HCT116 (cell line): ENCODE measurements around the gene EXOC6B. TPM values are rescaled to one million over a fixed set of nuclear protein-coding genes. Genes with fewer than 3 reads are reported as not detected.

Source experiments
- ATAC-seq: fragments of 200-7000 bp; cut with Tn5 transposase; 2 replicates; pipeline ENCODE4 v1.9.1; 2020; ENCODE audit warnings: mild to moderate bottlenecking, moderate library complexity
- BruUV-seq: library from RNA; stranded (reverse); fragments of 400-500 nt; replicated peaks from 2 replicates; lab custom pipeline; 2021; lab: Mats Ljungman, UMichigan
- CTCF ChIA-PET: fragments of 300-600 bp; sonication (Branson Sonifier 250); formaldehyde crosslinking; loops from one replicate; lab custom pipeline; 2021; ENCODE audit warnings: antibody characterized with exemption; lab: Charles Lee
- POLR2A ChIA-PET: fragments of 300-600, 350-600 bp; sonication (Branson Sonifier 250); formaldehyde crosslinking; loops from one replicate; lab custom pipeline; 2021; ENCODE audit warnings: antibody characterized with exemption; lab: Charles Lee
- RAD21 ChIA-PET, 2 experiments: fragments of 300-600 bp; sonication (Branson Sonifier 250); formaldehyde crosslinking; loops; one replicate each; lab custom pipeline; 2023; ENCODE audit warnings: low total read pairs in 2 of 2; ENCODE audit not compliant: uncharacterized antibody in 2 of 2, unreplicated experiment in 2 of 2, low non-redundant PET in 1 of 2; lab: Charles Lee
- DNase-seq: peaks from one replicate; pipeline ENCODE4 v3.0.0-alpha.2; 2010; ENCODE audit warnings: low read depth, low spot score
- H2AFZ ChIP-seq: fragments of 200-600 bp; shearing (Covaris generic), sonication (generic); 2 replicates; pipeline ENCODE4 v1.6.1; 2017; ENCODE audit warnings: low read depth, mixed run types, mixed read lengths, antibody characterized with exemption, low read length; ENCODE audit not compliant: poor library complexity, severe bottlenecking
- H3K27ac ChIP-seq: 2 replicates; pipeline ENCODE4 v1.5.1; 2012; ENCODE audit warnings: low read depth, low read length
- H3K27me3 ChIP-seq: fragments of 200-600 bp; sonication (generic); 2 replicates; pipeline ENCODE4 v1.6.1; 2016; ENCODE audit warnings: mixed run types, low read length, mixed read lengths; ENCODE audit not compliant: insufficient read depth
- H3K36me3 ChIP-seq, 2 experiments: fragments of 200-500 bp in 1 of 2; fragments of 200-600 bp in 1 of 2; sonication (Bioruptor generic) in 1 of 2; sonication (generic) in 1 of 2; 2 replicates each; pipeline versions ENCODE4 v1.5.1 to v1.6.1; 2014 to 2016; ENCODE audit warnings: low read length in 2 of 2, inconsistent platforms in 1 of 2, mixed read lengths in 1 of 2, mixed run types in 1 of 2; ENCODE audit not compliant: insufficient read depth in 2 of 2, control insufficient read depth in 1 of 2
- H3K4me1 ChIP-seq, 2 experiments: fragments of 200-600 bp in 1 of 2; sonication (generic) in 1 of 2; 2 replicates each; pipeline versions ENCODE4 v1.5.1 to v1.6.1; 2012 to 2017; ENCODE audit warnings: low read length in 2 of 2, inconsistent platforms in 1 of 2, mild to moderate bottlenecking in 1 of 2, mixed read lengths in 1 of 2, mixed run types in 1 of 2, moderate library complexity in 1 of 2; ENCODE audit not compliant: insufficient read depth in 2 of 2, control insufficient read depth in 1 of 2
- H3K4me2 ChIP-seq: fragments of 200-600 bp; sonication (generic); 2 replicates; pipeline ENCODE4 v1.6.1; 2017; ENCODE audit warnings: mixed run types, low read length, mixed read lengths
- H3K4me3 ChIP-seq, 2 experiments: fragments of 200-600 bp in 1 of 2; sonication (generic) in 1 of 2; replicated peaks in 1 of 2; 2 replicates each; pipeline ENCODE4 v1.5.1; 2011 to 2016; ENCODE audit warnings: low read length in 2 of 2, control low read depth in 1 of 2, low read depth in 1 of 2, mild to moderate bottlenecking in 1 of 2, mixed read lengths in 1 of 2, mixed run types in 1 of 2
- H3K79me2 ChIP-seq: fragments of 200-600 bp; sonication (generic); 2 replicates; pipeline ENCODE4 v1.6.1; 2017; ENCODE audit warnings: mild to moderate bottlenecking, mixed run types, low read length, moderate library complexity, mixed read lengths; ENCODE audit not compliant: insufficient read depth
- H3K9ac ChIP-seq: fragments of 200-600 bp; sonication (generic); 2 replicates; pipeline ENCODE4 v1.6.1; 2016; ENCODE audit warnings: low read length, mixed read lengths
- H3K9me2 ChIP-seq: fragments of 200-600 bp; sonication (generic), shearing (Covaris generic); 2 replicates; pipeline ENCODE4 v1.6.1; 2017; ENCODE audit warnings: mixed run types, mild to moderate bottlenecking, moderate library complexity; ENCODE audit not compliant: insufficient read depth
- H3K9me3 ChIP-seq, 2 experiments: fragments of 200-500 bp in 1 of 2; fragments of 200-600 bp in 1 of 2; sonication (Bioruptor generic) in 1 of 2; sonication (generic) in 1 of 2; 2 replicates each; pipeline ENCODE4 v1.6.1; 2014 to 2017; ENCODE audit warnings: low read length in 2 of 2, mixed read lengths in 2 of 2, inconsistent platforms in 1 of 2, low read depth in 1 of 2, mild to moderate bottlenecking in 1 of 2, mixed run types in 1 of 2, moderate library complexity in 1 of 2; ENCODE audit not compliant: control insufficient read depth in 1 of 2, insufficient read depth in 1 of 2
- H4K20me1 ChIP-seq: fragments of 200-600 bp; sonication (generic), shearing (Covaris generic); 2 replicates; pipeline ENCODE4 v1.6.1; 2017; ENCODE audit warnings: mixed run types, mild to moderate bottlenecking, moderate library complexity; ENCODE audit not compliant: insufficient read depth
- EZH2 ChIP-seq: fragments of 200-600 bp; sonication (generic); IDR thresholded peaks from 2 replicates; pipeline ENCODE4 v1.6.1; 2017; ENCODE audit warnings: antibody characterized with exemption, mixed run types
- POLR2AphosphoS5 ChIP-seq: IDR thresholded peaks from 2 replicates; pipeline ENCODE4 v1.6.1; 2011; ENCODE audit warnings: mild to moderate bottlenecking, low read depth, low read length, moderate library complexity
- RAD21 ChIP-seq: IDR thresholded peaks from 2 replicates; pipeline ENCODE4 v1.6.1; 2012; ENCODE audit warnings: low read depth, mild to moderate bottlenecking
- intact Hi-C: fragments of 100-400 bp; cut with micrococcal nuclease; formaldehyde crosslinking; loops from 2 replicates; pipeline ENCODE4 v1.10.0; 2022
- total RNA-seq: library from RNA; stranded (reverse); gene quantifications from one replicate; pipeline ENCODE4 v1.2.1, GENCODE V29; 2021; ENCODE audit not compliant: unreplicated experiment
- TF ChIP-seq, protein P1 (sequence below): IDR thresholded peaks from 2 replicates; pipeline ENCODE4 v1.6.1; 2012
- TF ChIP-seq, protein P2 (sequence below): IDR thresholded peaks from 2 replicates; pipeline ENCODE4 v1.6.1; 2011; ENCODE audit warnings: mild to moderate bottlenecking, low read length, moderate library complexity; ENCODE audit not compliant: insufficient replicate concordance; ENCODE audit errors: extremely low read depth

Gene EXOC6B
- total RNA-seq, 1 experiment from 2014 or later, result 25.4 TPM

DNA sequence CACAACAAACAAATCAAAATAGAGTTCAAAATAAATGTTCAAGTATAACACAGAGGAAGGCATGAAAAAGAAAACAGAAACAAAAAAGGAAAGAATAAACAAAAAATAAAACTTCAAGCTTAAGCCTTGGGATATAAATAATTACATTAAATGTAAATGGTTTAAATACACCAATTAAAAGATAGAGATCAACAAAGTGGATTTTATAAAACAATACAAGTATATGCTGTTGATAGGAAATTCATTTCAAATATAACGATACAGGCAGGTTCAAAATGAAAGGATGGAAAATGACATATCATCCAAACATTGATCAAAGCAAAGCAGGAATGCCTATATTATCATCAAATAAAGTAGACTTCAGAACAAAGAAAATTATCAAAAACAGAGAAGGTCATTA lies 16.7 kb downstream of the EXOC6B start (continued):
- TF ChIP-seq POLR2AphosphoS5, result no peak
- TF ChIP-seq, protein P1, sequence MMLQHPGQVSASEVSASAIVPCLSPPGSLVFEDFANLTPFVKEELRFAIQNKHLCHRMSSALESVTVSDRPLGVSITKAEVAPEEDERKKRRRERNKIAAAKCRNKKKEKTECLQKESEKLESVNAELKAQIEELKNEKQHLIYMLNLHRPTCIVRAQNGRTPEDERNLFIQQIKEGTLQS, result no peak
- no peak for TF ChIP-seq EZH2

- Histone ChIP-seq H3K9me3 (peaks cover 4 to 13% of the 10 kb centered on the region in 2 experiments; a peak in 3 of 4 replicates), H3K4me3 (no peak overlapping the region), H3K36me3 (no peaks in the 10 kb centered on the region), H3K4me2 (no peak overlapping the region), H3K27ac (no peak overlapping the region), H3K9me2 (no peaks in the 10 kb centered on the region), H3K27me3 (no peaks in the 10 kb centered on the region), H3K9ac (no peak overlapping the region), H2AFZ (no peak overlapping the region), H3K79me2 (peaks cover 11% of the 10 kb centered on the region; the same call in 1 of the 2 replicates), H4K20me1 (no peaks in the 10 kb centered on the region)
- CTCF ChIA-PET, result no interaction called here
- RAD21 ChIA-PET, result no interaction called here
- no peak for DNase-seq
- intact Hi-C loops, result no loop called here
- BruUV-seq, result no TSS peak
- TF ChIP-seq, protein P2, sequence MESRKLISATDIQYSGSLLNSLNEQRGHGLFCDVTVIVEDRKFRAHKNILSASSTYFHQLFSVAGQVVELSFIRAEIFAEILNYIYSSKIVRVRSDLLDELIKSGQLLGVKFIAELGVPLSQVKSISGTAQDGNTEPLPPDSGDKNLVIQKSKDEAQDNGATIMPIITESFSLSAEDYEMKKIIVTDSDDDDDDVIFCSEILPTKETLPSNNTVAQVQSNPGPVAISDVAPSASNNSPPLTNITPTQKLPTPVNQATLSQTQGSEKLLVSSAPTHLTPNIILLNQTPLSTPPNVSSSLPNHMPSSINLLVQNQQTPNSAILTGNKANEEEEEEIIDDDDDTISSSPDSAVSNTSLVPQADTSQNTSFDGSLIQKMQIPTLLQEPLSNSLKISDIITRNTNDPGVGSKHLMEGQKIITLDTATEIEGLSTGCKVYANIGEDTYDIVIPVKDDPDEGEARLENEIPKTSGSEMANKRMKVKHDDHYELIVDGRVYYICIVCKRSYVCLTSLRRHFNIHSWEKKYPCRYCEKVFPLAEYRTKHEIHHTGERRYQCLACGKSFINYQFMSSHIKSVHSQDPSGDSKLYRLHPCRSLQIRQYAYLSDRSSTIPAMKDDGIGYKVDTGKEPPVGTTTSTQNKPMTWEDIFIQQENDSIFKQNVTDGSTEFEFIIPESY, result no peak
- no peak for TF ChIP-seq RAD21
- TF ChIP-seq, protein P1, result no peak
- TF ChIP-seq, all 23 proteins: peak for 0
- no peaks in the 10 kb centered on the region for H3K4me1 ChIP-seq
- ATAC-seq, result no peak
- POLR2A ChIA-PET, result no interaction called here
Observed at GRCh38 chr2:72806280-72806945, 19.4 kb downstream of the EXOC6B start.
